Osteoblast (primary cell): ENCODE results near the gene GLO1. TPM values are rescaled to one million over a fixed set of nuclear protein-coding genes. Genes with fewer than 3 reads are reported as not detected.

Experiments used
- DNase-seq: peaks from one replicate; pipeline ENCODE4 v3.0.0; 2011; ENCODE audit warnings: low spot score, mixed read lengths; ENCODE audit not compliant: insufficient read length; ENCODE audit errors: missing footprints
- H2AFZ ChIP-seq: 2 replicates; pipeline ENCODE4 v1.6.0; 2011; ENCODE audit warnings: mild to moderate bottlenecking, low read length
- H3K27ac ChIP-seq: 2 replicates; pipeline ENCODE4 v1.5.1; 2011; ENCODE audit warnings: mild to moderate bottlenecking, low read depth, low read length, moderate library complexity
- H3K27me3 ChIP-seq: 2 replicates; pipeline ENCODE4 v1.6.0; 2012; ENCODE audit warnings: mild to moderate bottlenecking, control low read depth, inconsistent platforms, low read length, moderate library complexity; ENCODE audit not compliant: insufficient read depth
- H3K36me3 ChIP-seq: 2 replicates; pipeline ENCODE4 v1.5.1; 2011; ENCODE audit warnings: mild to moderate bottlenecking, low read length, control low read depth, moderate library complexity; ENCODE audit not compliant: insufficient read depth
- H3K4me1 ChIP-seq: 2 replicates; pipeline ENCODE4 v1.5.1; 2011; ENCODE audit warnings: mild to moderate bottlenecking, low read length, control low read depth, moderate library complexity; ENCODE audit not compliant: insufficient read depth
- H3K4me2 ChIP-seq: 2 replicates; pipeline ENCODE4 v1.6.0; 2011; ENCODE audit warnings: mild to moderate bottlenecking, low read length; ENCODE audit not compliant: insufficient read depth
- H3K4me3 ChIP-seq: fragments of 200-600 bp; sonication (generic); 3 replicates; pipeline ENCODE4 v1.5.1; 2012; ENCODE audit warnings: mild to moderate bottlenecking, low read length, inconsistent platforms; ENCODE audit not compliant: insufficient read depth
- H3K79me2 ChIP-seq: 2 replicates; pipeline ENCODE4 v1.6.0; 2012; ENCODE audit warnings: mild to moderate bottlenecking, low read length, control low read depth, inconsistent platforms; ENCODE audit not compliant: insufficient read depth
- H3K9me3 ChIP-seq: 2 replicates; pipeline ENCODE4 v1.5.1; 2011; ENCODE audit warnings: low read depth, low read length, control low read depth
- H4K20me1 ChIP-seq: 2 replicates; pipeline ENCODE4 v1.6.0; 2012; ENCODE audit warnings: mild to moderate bottlenecking, low read length, control low read depth; ENCODE audit not compliant: insufficient read depth
- total RNA-seq: library from RNA; depleted of rRNA; stranded (reverse); fragments of >200 nt; gene quantifications from 2 replicates; pipeline ENCODE4 v1.2.3, GENCODE V29; 2012
- TF ChIP-seq, protein P1 (sequence below): IDR thresholded peaks from 2 replicates; pipeline ENCODE4 v1.5.1; 2011; ENCODE audit warnings: mild to moderate bottlenecking, low read depth, low read length, moderate library complexity; ENCODE audit errors: extremely low read depth

Gene GLO1
- total RNA-seq, 1 donor = 101 TPM

DNA sequence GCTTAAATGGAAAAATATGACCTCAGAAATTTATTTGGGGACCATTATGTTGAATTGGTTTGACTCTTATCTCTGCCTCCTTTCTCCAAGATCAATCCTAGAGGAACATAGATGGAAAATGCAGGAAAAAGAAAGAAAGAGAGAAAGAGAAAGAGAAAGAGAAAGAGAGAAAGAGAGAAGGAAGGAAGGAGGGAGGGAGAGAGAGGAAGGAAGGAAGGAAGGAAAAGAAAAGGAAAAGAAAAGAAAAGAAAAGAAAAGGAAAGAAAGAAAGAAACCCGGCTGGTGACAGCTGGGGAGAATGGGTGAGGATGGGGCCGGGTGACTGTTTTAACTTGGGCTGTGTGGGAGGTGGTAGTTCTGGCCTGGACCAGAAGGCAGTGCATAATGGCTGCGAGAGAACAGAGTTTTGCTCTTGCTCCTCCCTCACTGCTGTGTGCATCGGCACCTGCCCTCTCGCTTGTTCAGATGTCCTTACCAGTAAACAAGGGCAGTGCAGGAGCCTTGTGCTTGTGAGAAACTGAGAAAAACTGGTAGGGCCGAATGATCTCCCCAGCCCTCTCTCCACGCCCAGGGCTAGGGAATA lies 24.7 kb downstream of the GLO1 start:
- no peaks in the 10 kb centered on the region for H3K27me3 ChIP-seq
- no peaks in the 10 kb centered on the region for H3K79me2 ChIP-seq
- no peaks in the 10 kb centered on the region for H4K20me1 ChIP-seq
- TF ChIP-seq, protein P1, sequence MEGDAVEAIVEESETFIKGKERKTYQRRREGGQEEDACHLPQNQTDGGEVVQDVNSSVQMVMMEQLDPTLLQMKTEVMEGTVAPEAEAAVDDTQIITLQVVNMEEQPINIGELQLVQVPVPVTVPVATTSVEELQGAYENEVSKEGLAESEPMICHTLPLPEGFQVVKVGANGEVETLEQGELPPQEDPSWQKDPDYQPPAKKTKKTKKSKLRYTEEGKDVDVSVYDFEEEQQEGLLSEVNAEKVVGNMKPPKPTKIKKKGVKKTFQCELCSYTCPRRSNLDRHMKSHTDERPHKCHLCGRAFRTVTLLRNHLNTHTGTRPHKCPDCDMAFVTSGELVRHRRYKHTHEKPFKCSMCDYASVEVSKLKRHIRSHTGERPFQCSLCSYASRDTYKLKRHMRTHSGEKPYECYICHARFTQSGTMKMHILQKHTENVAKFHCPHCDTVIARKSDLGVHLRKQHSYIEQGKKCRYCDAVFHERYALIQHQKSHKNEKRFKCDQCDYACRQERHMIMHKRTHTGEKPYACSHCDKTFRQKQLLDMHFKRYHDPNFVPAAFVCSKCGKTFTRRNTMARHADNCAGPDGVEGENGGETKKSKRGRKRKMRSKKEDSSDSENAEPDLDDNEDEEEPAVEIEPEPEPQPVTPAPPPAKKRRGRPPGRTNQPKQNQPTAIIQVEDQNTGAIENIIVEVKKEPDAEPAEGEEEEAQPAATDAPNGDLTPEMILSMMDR = no peak
- H3K9me3 ChIP-seq = no peaks in the 10 kb centered on the region
- no peaks in the 10 kb centered on the region for H3K4me1 ChIP-seq
- H3K27ac ChIP-seq = no peak overlapping the region
- H3K4me2 ChIP-seq = no peak overlapping the region
- peaks cover 41% of the 10 kb centered on the region for H3K36me3 ChIP-seq
- H2AFZ ChIP-seq = no peak overlapping the region
- H3K4me3 ChIP-seq = no peak overlapping the region
- no peak for DNase-seq

DNA sequence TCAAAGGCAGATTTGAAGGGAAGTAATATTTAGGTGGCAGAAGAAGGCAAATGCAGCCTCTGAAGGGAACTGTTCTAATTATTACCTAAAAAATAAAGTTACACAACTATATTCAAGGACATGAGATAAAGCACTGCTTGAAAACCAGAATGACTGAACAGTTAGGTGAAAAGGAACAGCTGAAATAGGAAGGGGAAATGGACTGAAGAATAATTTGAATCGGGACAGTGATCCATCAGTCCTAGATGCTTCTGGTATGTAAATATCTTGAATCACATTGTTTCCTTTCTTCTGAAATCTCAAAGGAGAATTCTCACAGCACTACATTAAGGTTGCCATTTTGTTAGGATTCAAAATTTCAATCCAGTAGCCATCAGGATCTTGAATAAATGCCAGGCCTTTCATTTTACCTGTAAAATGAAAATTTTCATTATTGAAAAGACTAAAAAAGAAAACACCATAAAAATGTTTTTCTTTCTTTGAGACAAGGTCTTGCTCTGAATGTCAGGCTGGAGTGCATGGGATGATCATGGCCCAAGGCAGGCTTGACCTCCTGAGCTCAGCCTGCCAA lies 25.9 kb downstream of the GLO1 start:
- Histone ChIP-seq H3K79me2 (no peaks in the 10 kb centered on the region), H3K4me1 (no peaks in the 10 kb centered on the region), H2AFZ (no peak overlapping the region), H3K27me3 (no peaks in the 10 kb centered on the region), H3K9me3 (no peaks in the 10 kb centered on the region), H3K4me2 (no peak overlapping the region), H3K27ac (no peak overlapping the region), H3K4me3 (no peak overlapping the region), H3K36me3 (peaks cover 34% of the 10 kb centered on the region), H4K20me1 (no peaks in the 10 kb centered on the region)
- peak; percentile 58 for DNase-seq
- TF ChIP-seq, protein P1 = no peak

GRCh38 chr6:38676236-38676973 lies 26.5 kb downstream of the GLO1 start:
- TF ChIP-seq, protein P1 = no peak
- Histone ChIP-seq H3K27ac (no peak overlapping the region), H3K79me2 (no peaks in the 10 kb centered on the region), H3K4me3 (no peak overlapping the region), H2AFZ (no peak overlapping the region), H3K4me2 (no peak overlapping the region), H3K27me3 (no peaks in the 10 kb centered on the region), H4K20me1 (no peaks in the 10 kb centered on the region), H3K36me3 (peaks cover 27% of the 10 kb centered on the region), H3K4me1 (no peaks in the 10 kb centered on the region), H3K9me3 (no peaks in the 10 kb centered on the region)
- no peak for DNase-seq

GRCh38 chr6:38673397-38674165 lies 29.4 kb downstream of the GLO1 start:
- peaks cover 21% of the 10 kb centered on the region for H3K36me3 ChIP-seq
- H3K27me3 ChIP-seq = no peaks in the 10 kb centered on the region
- no peaks in the 10 kb centered on the region for H4K20me1 ChIP-seq
- H3K4me1 ChIP-seq = no peaks in the 10 kb centered on the region
- no peak overlapping the region for H3K4me2 ChIP-seq
- no peak overlapping the region for H2AFZ ChIP-seq
- no peak for DNase-seq
- H3K79me2 ChIP-seq = no peaks in the 10 kb centered on the region
- TF ChIP-seq, protein P1 = no peak
- H3K4me3 ChIP-seq = no peak overlapping the region
- H3K27ac ChIP-seq = no peak overlapping the region
- no peaks in the 10 kb centered on the region for H3K9me3 ChIP-seq
